Activated T-helper 1 cell treated with Interleukin-2 at 50 U/mL for 16 hours (primary cell): ENCODE data around the gene GSN.

Experiments used
- DNase-seq: peaks from one replicate; pipeline ENCODE4 v3.0.0-alpha.2; 2020; ENCODE audit warnings: low read depth

Gene GSN

DNA sequence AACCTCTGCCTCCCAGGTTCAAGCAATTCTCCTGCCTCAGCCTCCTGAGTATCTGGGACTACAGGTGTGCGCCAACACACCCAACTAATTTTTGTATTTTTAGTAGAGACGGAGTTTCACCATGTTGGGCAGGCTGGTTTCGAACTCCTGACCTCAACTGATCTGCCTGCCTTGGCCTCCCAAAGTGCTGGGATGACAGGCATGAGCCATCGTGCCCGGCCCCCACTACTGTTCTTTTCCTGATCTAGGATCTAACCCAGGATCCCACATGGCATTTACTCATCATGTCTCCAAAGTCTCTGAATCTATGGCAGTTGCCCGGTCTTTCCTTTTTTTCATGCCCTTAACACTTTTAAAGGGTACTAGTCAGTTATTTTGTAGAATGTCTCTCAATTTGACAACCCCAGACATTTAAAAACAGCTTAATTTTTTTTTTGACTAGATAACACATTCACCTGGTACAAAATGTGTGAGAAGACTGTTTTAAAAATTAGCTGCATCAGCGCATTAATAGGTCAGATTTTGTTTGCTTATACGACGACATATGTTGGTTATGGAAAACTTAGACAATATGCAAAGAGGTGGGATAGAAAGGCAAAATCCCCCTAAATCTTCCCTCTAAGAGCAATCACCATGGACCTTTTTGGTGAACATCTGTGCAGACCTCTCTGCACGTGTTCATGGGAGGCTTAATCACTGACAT lies 55.6 kb downstream of the GSN start:
- DNase-seq, result no peak

DNA sequence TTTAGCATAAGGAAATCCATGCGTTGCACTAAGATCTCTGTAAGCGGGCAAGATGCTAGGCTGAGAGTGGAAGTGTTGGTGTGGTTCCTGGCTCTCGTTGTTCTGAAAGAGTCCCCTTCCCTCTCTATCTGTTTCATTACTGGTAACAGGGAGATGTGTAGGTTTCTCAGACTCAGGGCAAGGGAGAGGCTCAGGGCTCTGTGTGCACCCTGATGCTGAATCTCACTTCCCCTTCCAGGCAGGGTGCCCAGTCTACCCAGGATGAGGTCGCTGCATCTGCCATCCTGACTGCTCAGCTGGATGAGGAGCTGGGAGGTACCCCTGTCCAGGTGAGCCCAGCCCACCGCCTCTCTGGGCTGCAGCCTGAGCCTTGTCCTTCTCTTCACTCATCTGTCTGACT lies 56.4 kb downstream of the GSN start:
- DNase-seq, result no peak

DNA sequence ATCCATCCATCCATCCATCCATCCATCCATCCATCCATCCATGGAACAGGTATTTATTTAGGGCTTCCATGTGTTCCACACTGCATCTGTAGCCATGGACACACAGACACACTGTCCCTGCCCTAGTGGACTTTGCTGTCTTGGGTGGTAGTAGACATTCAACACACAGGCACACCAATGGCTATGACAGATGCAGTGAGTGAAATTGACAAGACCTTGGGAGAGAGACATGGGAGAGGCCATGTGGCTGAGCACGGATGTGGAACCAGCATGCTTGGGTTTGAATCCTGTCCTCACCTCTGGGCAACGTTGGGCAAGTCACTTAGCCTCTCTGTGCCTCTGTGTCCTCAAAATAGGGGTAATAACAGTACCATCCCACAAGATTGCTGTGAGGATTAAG lies 56.8 kb downstream of the GSN start:
- no peak for DNase-seq

DNA sequence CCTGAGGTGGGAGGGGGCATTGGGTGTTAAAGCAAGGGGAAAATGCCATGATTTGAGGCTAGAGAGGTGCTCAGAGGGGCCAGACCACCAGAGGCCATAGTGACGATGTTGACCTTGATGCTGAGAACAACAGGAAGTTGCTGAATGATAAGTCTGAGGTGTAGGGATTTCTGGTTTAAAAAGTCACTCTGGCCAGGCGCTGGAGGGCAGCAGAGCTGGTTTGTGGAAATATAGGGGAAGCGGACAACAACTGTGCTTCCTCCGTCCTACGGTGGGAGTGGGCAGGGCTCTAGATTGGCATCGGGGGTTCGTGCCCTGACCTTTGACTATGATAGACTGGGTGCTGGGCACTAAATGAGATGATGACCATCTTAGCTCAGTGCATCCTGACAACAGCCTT lies 57.4 kb downstream of the GSN start:
- no peak for DNase-seq

DNA sequence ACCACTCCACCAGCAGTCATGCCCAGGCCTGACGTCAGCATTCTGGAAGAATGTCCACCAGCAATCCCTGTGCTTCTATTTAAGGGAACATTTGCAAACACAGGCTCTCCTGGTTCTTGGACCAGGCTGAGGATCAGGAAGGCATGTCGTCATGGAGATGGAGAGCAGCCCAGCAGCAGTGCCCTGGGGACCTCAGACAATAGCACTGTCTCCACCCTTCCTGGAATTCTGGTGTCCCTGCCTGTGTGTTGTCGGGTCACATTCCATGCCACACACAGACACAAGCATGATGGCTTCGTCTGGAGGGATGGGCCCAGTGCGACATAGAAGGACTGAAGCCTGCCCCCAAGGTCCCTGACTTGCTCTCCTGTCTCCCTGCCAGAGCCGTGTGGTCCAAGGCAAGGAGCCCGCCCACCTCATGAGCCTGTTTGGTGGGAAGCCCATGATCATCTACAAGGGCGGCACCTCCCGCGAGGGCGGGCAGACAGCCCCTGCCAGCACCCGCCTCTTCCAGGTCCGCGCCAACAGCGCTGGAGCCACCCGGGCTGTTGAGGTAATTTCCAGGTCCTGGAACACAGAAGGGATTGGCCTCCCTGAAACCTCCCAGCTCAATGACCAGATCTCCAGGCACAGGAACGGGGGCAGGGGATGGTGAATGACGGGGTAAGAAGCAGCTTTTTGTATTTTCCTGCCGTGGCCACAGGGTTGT lies 58.3 kb downstream of the GSN start:
- no peak for DNase-seq

DNA sequence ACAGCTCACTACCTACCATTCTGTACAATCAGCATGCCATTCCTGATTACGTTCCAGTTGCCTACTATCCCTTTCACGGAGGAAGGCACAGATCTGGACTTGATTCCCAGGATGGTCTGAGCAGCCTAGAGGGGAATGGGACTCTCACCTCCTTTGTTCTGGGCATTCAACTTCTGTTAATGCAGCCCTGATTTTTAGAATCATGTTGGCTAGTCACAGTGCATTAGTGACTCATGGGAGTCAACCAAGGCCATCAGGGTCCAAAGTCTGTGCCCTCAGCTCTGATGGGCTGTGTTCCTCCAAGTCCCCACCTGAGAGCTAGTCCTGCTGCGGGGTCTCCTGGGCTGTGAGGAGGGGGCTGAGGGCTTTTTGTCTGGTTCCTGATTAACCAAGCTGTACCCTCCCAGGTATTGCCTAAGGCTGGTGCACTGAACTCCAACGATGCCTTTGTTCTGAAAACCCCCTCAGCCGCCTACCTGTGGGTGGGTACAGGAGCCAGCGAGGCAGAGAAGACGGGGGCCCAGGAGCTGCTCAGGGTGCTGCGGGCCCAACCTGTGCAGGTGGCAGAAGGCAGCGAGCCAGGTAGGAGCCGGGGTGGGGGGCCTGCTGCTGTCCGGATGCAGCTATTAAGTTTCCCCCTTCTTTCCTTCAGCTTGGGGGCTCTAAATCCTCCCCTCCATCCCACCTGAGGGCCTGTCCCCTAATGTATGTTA lies 59.1 kb downstream of the GSN start:
- DNase-seq, result no peak

DNA sequence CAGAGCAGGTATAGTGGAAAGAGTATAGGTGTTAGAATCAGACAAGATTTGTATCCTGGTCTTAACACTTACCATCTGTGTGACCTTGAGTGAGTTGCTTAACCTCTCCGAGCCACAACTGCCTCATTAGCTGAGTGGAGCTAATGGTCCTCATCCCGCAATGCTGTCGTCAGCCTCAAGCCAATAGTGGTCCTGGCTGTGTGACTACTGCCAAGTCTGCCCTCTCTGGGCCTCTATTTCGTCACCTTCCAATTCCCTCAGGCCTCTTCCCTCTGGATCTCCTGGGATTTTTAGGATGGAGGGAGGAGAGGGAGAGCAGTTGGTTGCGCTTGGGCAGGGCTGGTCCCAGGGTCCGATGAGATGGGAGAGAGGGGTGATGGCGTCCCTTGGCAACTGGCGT lies 60.5 kb downstream of the GSN start:
- no peak for DNase-seq

DNA sequence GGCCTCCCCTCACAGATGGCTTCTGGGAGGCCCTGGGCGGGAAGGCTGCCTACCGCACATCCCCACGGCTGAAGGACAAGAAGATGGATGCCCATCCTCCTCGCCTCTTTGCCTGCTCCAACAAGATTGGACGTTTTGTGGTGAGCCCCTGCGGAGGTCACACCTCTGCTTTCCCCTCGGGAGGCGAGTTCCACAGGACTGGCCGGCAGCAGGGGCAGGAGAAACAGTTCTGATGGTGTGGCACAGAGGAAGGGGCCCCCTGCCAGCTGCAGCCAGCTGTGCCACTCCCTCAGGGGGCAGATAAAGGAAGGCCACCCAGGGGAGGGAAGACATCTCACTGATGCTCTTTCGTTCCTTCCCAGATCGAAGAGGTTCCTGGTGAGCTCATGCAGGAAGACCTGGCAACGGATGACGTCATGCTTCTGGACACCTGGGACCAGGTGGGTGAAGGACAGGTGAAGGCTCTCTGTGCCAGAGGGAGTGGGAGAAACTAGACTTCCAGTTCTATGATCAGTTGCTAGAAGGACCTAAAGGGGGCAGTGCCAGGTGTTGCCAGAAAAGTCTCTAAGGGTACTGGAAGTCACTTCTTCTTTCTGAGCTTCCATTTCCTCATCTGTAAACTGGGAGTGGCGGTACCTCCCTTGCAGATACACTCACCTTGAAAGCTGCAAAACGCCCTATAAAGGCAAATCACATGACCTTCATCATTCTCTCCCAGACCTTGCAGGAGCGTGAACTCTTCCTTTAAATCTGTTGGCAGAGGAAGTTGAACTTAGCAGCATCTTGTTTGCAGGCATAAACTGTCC lies 61.1 kb downstream of the GSN start:
- no peak for DNase-seq

DNA sequence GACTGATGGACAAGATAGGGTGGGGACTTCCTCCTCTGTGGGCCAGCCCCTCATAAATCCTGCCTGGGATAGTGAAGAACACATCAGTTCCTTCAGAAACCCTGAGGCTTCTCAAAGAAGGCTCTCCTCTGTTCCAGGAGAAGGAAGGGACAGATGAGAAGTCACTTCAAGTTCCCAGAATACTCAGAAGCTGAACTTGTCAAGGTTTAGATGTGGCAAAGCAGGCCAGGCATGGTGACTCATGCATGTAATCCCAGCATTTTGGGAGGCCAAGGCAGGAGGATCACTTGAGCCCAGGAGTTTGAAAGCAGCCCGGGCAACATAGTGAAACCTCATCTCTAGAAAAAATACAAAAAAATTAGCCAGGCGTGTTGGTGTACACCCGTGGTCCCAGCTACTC lies 63.6 kb downstream of the GSN start:
- no peak for DNase-seq

DNA sequence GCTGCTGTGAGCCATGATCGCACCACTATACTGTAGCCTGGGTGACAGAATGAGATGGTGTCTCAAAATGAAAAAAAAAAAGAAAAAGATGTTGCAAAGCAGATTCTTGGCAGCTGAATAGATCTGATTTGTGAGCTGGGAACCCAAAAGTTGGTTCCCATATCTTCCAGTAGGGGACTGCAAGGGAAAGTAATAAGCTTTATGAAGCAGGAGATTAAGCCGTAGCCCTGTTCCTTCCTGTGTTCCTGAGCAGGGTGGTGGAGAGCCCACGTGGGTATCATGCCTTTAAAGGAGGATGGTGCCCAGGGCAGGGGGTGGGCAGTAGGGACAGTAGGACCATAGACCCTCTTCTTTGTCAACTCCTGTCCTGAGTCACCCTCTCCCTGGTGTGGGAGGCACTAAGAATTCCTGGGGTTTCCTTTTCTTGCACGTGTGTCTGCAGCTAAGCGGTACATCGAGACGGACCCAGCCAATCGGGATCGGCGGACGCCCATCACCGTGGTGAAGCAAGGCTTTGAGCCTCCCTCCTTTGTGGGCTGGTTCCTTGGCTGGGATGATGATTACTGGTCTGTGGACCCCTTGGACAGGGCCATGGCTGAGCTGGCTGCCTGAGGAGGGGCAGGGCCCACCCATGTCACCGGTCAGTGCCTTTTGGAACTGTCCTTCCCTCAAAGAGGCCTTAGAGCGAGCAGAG lies 64.2 kb downstream of the GSN start:
- no peak for DNase-seq

DNA sequence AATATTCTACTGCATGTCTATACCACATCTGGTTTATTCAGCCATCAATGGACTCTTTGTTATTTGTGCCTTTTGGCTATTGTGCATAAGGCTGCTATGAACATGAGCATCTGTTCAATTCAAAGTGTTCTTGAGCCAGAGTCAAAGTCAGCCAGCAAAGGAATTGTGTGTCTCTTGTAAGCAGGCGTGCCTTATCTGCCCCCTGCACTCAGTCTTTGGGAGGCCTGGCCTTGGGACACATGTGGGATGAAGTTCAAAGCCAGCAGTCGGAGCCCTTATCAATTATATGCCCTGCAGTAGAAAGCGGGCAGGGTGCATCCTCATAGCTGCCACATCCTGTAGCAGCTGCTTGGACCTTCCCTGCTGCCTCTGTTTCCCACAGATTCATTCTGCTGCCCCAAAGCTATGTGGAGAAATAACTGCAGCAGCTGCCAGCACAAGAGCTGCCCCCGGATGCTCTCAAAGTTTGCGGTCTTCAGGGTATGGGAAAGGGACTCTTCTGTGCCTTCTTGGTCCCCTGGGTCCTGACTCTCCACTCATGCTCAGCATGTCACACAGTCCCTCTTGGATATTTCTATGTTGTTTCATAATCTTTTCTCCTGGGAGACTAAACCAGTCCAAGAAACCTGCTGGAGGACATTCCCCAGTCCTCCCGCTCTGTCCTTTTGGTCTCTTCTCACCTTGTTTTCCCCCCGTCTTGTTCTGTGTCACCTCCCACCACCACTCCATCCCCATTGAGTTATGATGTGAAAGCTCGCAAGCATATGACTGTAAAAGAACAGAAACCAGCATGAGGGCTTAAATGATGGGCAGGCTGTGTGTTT lies 66.2 kb downstream of the GSN start:
- DNase-seq, result no peak

DNA sequence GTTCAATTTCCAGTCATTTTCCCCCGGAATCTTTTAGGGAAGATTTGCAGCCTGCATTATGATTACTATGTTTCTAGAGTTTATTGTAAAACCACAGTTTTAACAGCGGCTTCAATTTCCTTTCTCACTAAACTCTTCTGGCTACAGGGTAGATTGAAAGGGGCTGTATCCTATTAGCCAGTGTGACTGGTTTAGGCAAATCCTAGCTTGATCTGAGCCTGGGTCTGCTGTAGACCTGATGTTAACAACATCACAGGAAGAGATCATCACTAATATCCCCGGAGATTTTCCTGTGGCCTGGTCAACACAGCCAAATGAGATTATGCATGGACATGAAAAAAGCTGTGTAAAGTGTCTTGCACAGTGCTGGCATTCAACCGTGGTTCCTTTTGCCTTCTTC lies 68.7 kb downstream of the GSN start:
- DNase-seq, result no peak

DNA sequence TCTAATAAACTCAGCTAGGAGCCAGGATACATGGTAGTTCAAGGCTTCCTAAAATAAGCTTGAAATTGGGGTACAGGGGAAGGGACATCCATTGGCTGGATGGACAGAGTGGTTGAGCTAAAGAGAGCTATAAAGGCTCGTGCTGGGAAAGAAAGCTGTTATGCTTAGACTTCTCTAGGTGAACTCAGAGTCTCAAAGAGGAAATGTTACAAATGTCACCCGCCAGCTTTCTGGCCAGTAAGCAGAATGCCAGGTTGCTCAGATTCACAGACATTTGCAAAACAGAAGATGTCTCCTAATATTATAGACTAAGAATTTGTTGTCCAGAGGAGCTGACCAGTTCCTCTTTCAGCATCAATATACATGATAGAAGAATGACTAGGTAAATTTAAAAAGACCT lies 71.5 kb downstream of the GSN start:
- DNase-seq, result no peak

DNA sequence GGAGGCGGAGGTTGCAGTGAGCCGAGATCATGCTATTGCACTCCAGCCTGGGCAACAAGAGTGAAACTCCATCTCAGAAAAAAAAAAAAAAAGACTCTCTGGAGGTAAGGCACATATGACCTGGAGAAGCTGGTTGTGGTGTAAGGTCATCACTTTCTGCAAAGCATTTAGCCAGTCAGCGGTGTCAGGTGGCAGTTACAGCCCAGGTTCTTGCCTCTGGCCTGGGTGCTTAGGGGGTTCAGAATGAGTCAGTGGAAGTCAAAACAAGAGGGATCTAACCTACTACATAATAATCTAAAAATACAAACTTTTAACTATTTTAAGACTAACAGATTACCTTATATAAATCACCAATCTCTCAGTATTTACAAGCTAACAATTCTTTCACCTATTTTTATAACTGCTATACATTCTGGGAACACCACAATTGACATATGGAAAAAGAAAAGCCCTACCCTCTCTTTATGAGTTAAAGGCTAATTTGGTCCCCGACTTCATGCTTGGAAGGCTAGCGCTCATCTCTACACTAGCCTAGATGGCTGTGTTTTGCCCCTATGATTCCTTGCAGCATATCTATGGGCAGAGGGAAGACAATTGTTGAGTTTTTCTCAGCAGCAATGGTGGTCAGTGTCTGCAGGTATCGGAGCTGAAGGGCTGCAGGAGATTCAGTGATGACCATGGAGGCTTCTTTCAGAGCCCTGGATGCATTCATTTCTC lies 72.9 kb downstream of the GSN start:
- DNase-seq, result no peak

DNA sequence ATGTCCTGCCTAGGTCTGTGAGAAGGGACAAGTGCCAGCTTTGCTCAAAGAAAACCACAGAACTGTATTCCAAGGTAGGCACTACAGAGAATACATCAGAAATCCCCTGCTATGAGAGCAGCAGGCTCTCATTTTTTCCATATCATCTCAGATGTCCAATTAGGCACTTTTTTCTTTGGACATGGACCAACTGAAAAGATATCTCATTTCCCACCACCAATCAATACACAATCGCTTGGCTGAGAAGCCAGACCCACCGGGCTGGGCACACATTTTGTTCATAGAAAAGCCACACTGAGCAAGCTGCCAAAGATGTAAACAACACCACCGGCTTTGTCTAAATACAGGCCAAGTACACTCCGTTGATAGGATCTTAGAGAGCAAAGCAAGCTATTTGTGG lies 76.2 kb downstream of the GSN start:
- DNase-seq, result no peak

DNA sequence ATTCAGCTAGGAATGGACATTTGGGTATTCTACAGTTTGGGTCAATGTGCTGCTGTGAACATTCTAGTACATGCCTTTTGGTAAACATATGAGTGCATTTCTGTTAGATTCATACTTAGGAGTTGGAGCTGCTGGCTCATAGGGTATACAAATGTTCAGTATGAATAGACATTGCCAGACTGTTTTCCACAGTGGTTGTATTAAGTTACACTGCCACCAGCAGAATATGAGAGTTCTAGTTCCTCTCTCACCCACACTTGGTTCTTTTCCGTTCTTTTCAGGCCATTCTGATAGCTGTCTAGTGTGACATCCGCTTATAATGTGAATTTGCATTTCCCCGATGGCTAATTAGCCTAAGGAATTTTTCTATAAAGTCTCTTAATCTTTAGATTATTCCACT lies 77.1 kb downstream of the GSN start:
- DNase-seq, result no peak

DNA sequence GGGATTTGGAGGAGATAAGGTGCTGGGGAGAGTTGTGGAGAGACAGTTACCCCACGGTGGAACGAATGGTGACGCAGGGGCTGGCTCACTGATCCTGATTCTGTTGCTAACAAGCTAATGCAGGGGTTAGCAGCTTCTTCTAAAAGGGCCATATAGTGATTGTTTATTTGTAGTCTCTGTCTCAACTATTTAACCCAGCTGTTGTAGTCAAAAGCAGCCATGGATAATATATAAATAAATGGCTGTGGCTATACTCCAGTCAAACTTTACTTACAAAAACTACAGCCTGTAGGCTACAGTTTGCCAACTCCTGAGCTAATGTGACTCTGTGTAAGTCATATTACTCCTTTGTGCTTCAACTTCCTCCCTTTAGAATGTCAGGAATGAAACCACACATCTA lies 80.3 kb downstream of the GSN start:
- no peak for DNase-seq

DNA sequence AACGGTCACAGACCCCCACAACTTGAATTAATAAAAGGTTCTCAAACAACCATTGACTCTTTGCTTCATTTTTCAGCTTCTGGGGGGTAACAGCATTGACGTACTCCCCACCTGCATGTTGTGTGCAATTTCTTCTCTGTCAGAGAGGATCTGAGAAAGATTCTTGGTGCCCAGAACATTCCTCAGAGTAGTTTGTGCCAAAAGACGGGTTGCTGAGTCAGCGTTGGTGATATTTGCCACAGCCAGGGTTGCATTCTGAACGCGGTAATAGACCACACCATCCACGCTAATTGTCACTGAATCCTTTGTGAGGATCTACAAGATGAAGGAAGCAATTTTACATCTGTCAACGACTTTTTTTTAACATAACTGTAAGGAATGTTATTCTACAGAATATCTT lies 81.0 kb downstream of the GSN start:
- DNase-seq, result no peak

DNA sequence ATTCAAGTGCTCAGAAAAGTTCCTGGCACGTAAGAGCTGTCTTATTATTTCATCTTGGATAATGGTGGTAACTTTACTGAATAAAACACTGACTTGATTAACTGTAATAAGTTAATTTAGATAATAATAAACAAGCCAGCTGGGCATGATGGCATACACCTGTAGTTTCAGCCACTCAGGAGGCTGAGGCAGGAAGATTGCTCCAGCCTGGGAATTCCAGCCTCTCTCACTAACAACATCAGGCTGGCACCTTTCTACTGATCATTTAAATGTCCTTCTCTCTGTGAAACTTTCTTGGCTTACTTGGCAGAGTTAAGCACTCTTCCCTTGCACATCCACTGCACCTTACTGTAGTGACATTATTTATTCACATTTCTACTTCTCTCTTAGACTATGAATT lies 82.1 kb downstream of the GSN start:
- DNase-seq, result no peak

DNA sequence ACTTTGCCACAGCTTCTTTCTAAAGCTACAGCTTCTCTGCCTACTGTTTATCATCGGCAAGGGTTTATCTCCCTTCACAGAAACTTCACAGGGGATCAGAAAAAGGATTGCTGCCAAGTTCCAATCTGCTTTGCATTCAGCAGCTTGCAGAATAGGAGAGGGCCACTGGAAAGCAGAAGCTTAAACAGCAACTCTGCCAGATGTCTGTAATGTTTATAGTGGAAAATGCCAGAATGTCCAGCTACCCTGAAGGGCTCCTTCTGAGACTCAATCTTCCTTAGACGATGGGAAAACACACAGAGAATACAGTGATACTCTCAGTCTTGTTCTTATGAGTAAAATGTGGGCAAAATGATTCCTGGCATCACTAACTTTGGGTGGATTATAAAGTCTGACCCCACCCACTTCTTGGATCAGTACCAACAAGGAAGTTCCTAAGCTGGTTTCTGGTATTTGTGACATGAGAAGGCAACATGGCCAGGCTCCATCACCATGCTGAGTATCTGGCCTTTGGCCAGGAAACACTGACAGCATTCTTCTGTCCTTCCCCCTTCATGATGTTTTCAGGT lies 83.1 kb downstream of the GSN start:
- no peak for DNase-seq
